ENCODE results near the gene TFAP2E.

DNA sequence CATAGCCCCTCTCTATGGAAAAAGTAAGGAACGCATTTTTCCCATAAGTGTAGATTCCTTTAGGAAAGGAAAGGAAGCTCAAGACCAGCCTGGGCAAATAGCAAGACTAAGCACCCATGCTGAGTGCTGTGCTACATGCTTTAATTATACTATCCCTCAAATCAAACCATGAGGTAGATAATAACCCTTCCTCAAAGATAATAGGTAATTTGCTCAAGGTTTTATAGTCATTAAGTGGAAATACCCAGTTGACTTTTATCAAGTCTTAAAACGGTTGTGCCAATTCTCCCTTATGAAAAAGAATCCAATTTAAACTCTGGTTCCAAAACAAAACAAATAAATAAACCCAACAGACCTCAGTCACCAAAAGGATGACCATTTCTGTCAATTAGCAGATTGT, 19.3 kb upstream of the TFAP2E start:
- TF ChIP-seq POLR2A (IDR thresholded peaks at IDR 0.05) (no peak), CTCF (IDR thresholded peaks at IDR 0.05) (no peak)

All from uterus (tissue), 2 donors.